Measurements from ENCODE around the gene HES3.

The HES3 gene

GRCh38 chr1:6272868-6273267, 28.9 kb downstream of the HES3 start:
- no peak overlapping the region for H3K27ac ChIP-seq (replicated peaks; ENCODE audit: low read length)
- no peak overlapping the region for H2AFZ ChIP-seq (ENCODE audit: low read length)
- no peak overlapping the region for H3K4ac ChIP-seq (ENCODE audit: low read length)
- H3K4me2 ChIP-seq (ENCODE audit: insufficient read depth, low read length, poor library complexity, severe bottlenecking) = no peak overlapping the region
- peak overlapping the region; percentile 65 for H2BK120ac ChIP-seq (ENCODE audit: low read depth, low read length)
- H3K27me3 ChIP-seq (ENCODE audit: control insufficient read depth in 3 of 3, insufficient read depth in 3 of 3, low read depth in 1 of 3, low read length in 3 of 3) = no peaks in the 10 kb centered on the region
- no peaks in the 10 kb centered on the region for H3K9me3 ChIP-seq (replicated peaks in 1 of 2; ENCODE audit: control insufficient read depth in 2 of 2, insufficient read depth in 1 of 2, low read depth in 1 of 2, low read length in 2 of 2)
- H3K18ac ChIP-seq (ENCODE audit: low read length) = no peak overlapping the region
- peaks cover 5% of the 10 kb centered on the region for H3K79me1 ChIP-seq (ENCODE audit: low read depth, low read length)
- no peak overlapping the region for H3K9ac ChIP-seq (ENCODE audit: low read depth, low read length, poor library complexity)
- no peak overlapping the region for H3K4me3 ChIP-seq (ENCODE audit: low read length in 2 of 2)
- WGBS, 2 donors (ENCODE audit: extremely low coverage in 2 of 2, insufficient read length in 2 of 2, insufficient replicate concordance in 1 of 2) = no CpG with 5 or more reads among the region's 6 CpGs
- no peak overlapping the region for H2BK5ac ChIP-seq (ENCODE audit: low read length)
- peaks cover 5 to 28% of the 10 kb centered on the region in 2 donors for H3K36me3 ChIP-seq (replicated peaks in 1 of 2; ENCODE audit: control insufficient read depth in 2 of 2, insufficient read depth in 2 of 2, low read length in 2 of 2)
- H2BK12ac ChIP-seq (ENCODE audit: low read length) = no peak overlapping the region
- no peak overlapping the region for H2BK15ac ChIP-seq (ENCODE audit: low read length)
- H3K23ac ChIP-seq (ENCODE audit: low read depth, low read length, poor library complexity) = no peak overlapping the region
- DNase-seq (ENCODE audit: low spot score) = no peak
- no peak overlapping the region for H3K14ac ChIP-seq (ENCODE audit: low read length)
- no peak overlapping the region for H2AK5ac ChIP-seq (ENCODE audit: low read depth, low read length)
- no peak overlapping the region for H4K91ac ChIP-seq (ENCODE audit: low read depth, low read length, poor library complexity)
- H4K8ac ChIP-seq (ENCODE audit: low read depth, low read length) = no peak overlapping the region
- peaks cover 39 to 75% of the 10 kb centered on the region in 2 donors for H3K4me1 ChIP-seq (ENCODE audit: control insufficient read depth in 2 of 2, insufficient read depth in 1 of 2, low read depth in 1 of 2, low read length in 2 of 2)

- no peak for DNase-seq (ENCODE audit: low spot score)
- Histone ChIP-seq H2AK5ac (ENCODE audit: low read depth, low read length) (peak overlapping the region; percentile 91), H3K79me1 (ENCODE audit: low read depth, low read length) (peaks cover 7% of the 10 kb centered on the region), H3K4me3 (ENCODE audit: low read length in 2 of 2) (no peak overlapping the region), H3K36me3 (replicated peaks in 1 of 2; ENCODE audit: control insufficient read depth in 2 of 2, insufficient read depth in 2 of 2, low read length in 2 of 2) (peaks cover 5 to 28% of the 10 kb centered on the region in 2 donors), H3K4me1 (ENCODE audit: control insufficient read depth in 2 of 2, insufficient read depth in 1 of 2, low read depth in 1 of 2, low read length in 2 of 2) (peaks cover 37 to 70% of the 10 kb centered on the region in 2 donors), H2BK15ac (ENCODE audit: low read length) (no peak overlapping the region), H3K14ac (ENCODE audit: low read length) (no peak overlapping the region), H3K4me2 (ENCODE audit: insufficient read depth, low read length, poor library complexity, severe bottlenecking) (no peak overlapping the region), H4K8ac (ENCODE audit: low read depth, low read length) (no peak overlapping the region), H2BK120ac (ENCODE audit: low read depth, low read length) (peak overlapping the region; percentile 65), H3K27ac (replicated peaks; ENCODE audit: low read length) (no peak overlapping the region), H3K23ac (ENCODE audit: low read depth, low read length, poor library complexity) (no peak overlapping the region), H3K9ac (ENCODE audit: low read depth, low read length, poor library complexity) (no peak overlapping the region), H3K9me3 (replicated peaks in 1 of 2; ENCODE audit: control insufficient read depth in 2 of 2, insufficient read depth in 1 of 2, low read depth in 1 of 2, low read length in 2 of 2) (no peaks in the 10 kb centered on the region), H2BK5ac (ENCODE audit: low read length) (no peak overlapping the region), H3K27me3 (ENCODE audit: control insufficient read depth in 3 of 3, insufficient read depth in 3 of 3, low read depth in 1 of 3, low read length in 3 of 3) (no peaks in the 10 kb centered on the region), H3K4ac (ENCODE audit: low read length) (no peak overlapping the region), H2AFZ (ENCODE audit: low read length) (no peak overlapping the region), H2BK12ac (ENCODE audit: low read length) (no peak overlapping the region), H3K18ac (ENCODE audit: low read length) (no peak overlapping the region), H4K91ac (ENCODE audit: low read depth, low read length, poor library complexity) (no peak overlapping the region)
- no CpG with 5 or more reads among the region's 19 CpGs for WGBS, 2 donors (ENCODE audit: extremely low coverage in 2 of 2, insufficient read length in 2 of 2, insufficient replicate concordance in 1 of 2)
Measured at GRCh38 chr1:6273380-6273891, 29.5 kb downstream of the HES3 start.

DNA sequence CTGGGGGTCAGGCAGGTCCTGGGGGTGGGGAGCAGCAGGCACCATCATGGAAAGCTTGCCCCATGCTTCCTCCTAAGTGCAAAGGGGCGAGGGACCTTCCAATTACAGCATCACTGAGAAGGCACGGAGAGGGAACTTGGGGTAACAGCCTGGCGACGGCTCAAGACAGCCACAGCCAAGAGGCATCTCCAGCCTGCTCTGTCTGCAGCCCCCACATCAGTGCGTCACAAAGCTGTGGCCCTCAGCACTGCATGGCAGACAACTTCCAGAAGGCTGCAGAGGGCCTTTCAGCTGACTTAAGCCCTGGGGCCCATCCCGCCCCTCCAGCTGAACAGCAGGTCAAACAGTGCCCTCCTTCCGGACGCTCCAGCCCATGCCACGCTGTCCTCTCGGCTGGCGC, 30.1 kb downstream of the HES3 start:
- Histone ChIP-seq H3K18ac (ENCODE audit: low read length) (peak overlapping the region; percentile 17), H3K36me3 (replicated peaks in 1 of 2; ENCODE audit: control insufficient read depth in 2 of 2, insufficient read depth in 2 of 2, low read length in 2 of 2) (peaks cover 10 to 32% of the 10 kb centered on the region in 2 donors), H3K9ac (ENCODE audit: low read depth, low read length, poor library complexity) (no peak overlapping the region), H3K4ac (ENCODE audit: low read length) (no peak overlapping the region), H3K23ac (ENCODE audit: low read depth, low read length, poor library complexity) (peak overlapping the region; percentile 52), H2BK5ac (ENCODE audit: low read length) (no peak overlapping the region), H3K27ac (replicated peaks; ENCODE audit: low read length) (no peak overlapping the region), H3K79me1 (ENCODE audit: low read depth, low read length) (peaks cover 7% of the 10 kb centered on the region), H3K4me3 (ENCODE audit: low read length in 2 of 2) (no peak overlapping the region), H3K4me2 (ENCODE audit: insufficient read depth, low read length, poor library complexity, severe bottlenecking) (no peak overlapping the region), H4K91ac (ENCODE audit: low read depth, low read length, poor library complexity) (no peak overlapping the region), H4K8ac (ENCODE audit: low read depth, low read length) (no peak overlapping the region), H3K14ac (ENCODE audit: low read length) (no peak overlapping the region), H2AK5ac (ENCODE audit: low read depth, low read length) (peak overlapping the region; percentile 91), H2BK120ac (ENCODE audit: low read depth, low read length) (no peak overlapping the region), H2BK12ac (ENCODE audit: low read length) (no peak overlapping the region), H2BK15ac (ENCODE audit: low read length) (no peak overlapping the region), H3K4me1 (ENCODE audit: control insufficient read depth in 2 of 2, insufficient read depth in 1 of 2, low read depth in 1 of 2, low read length in 2 of 2) (peaks cover 34 to 65% of the 10 kb centered on the region in 2 donors), H3K27me3 (ENCODE audit: control insufficient read depth in 3 of 3, insufficient read depth in 3 of 3, low read depth in 1 of 3, low read length in 3 of 3) (no peaks in the 10 kb centered on the region), H3K9me3 (replicated peaks in 1 of 2; ENCODE audit: control insufficient read depth in 2 of 2, insufficient read depth in 1 of 2, low read depth in 1 of 2, low read length in 2 of 2) (no peaks in the 10 kb centered on the region), H2AFZ (ENCODE audit: low read length) (no peak overlapping the region)
- no peak for DNase-seq (ENCODE audit: low spot score)
- WGBS, 2 donors (ENCODE audit: extremely low coverage in 2 of 2, insufficient read length in 2 of 2, insufficient replicate concordance in 1 of 2) = no CpG with 5 or more reads among the region's 11 CpGs

DNA sequence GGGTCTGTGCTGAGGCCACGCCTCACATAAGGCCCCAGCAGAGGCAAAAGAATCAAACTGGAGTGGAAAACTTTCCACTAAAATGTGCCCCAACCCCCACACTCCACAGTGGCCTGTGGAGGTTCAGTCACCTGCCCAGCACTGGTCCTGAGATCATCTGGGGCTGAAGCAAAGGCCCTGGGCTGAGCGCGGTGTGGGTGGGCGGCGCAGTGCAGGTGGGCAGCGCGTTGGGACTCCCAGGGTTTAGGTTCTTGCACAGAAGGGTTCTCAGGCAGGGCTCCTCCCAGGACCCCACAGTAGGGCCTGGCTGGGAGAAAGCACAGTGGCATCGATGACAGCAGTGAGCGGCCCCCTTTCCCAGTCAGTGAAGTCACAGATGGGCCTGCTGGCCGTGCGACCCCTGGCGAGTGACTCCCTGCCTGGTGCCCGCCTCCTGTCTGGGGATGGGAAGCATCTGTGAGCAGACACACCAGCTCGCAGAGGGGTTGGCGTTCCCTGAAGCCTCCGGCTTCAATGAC, 30.7 kb downstream of the HES3 start:
- DNase-seq (ENCODE audit: low spot score) = no peak
- H3K27ac ChIP-seq (replicated peaks; ENCODE audit: low read length) = no peak overlapping the region
- H3K36me3 ChIP-seq (replicated peaks in 1 of 2; ENCODE audit: control insufficient read depth in 2 of 2, insufficient read depth in 2 of 2, low read length in 2 of 2) = peaks cover 14 to 35% of the 10 kb centered on the region in 2 donors
- no peak overlapping the region for H2BK15ac ChIP-seq (ENCODE audit: low read length)
- no peak overlapping the region for H2AFZ ChIP-seq (ENCODE audit: low read length)
- peak overlapping the region; percentile 91 for H2AK5ac ChIP-seq (ENCODE audit: low read depth, low read length)
- no CpG with 5 or more reads among the region's 16 CpGs for WGBS, 2 donors (ENCODE audit: extremely low coverage in 2 of 2, insufficient read length in 2 of 2, insufficient replicate concordance in 1 of 2)
- H3K79me1 ChIP-seq (ENCODE audit: low read depth, low read length) = peaks cover 7% of the 10 kb centered on the region
- H3K23ac ChIP-seq (ENCODE audit: low read depth, low read length, poor library complexity) = peak overlapping the region; percentile 11
- H3K9me3 ChIP-seq (replicated peaks in 1 of 2; ENCODE audit: control insufficient read depth in 2 of 2, insufficient read depth in 1 of 2, low read depth in 1 of 2, low read length in 2 of 2) = no peaks in the 10 kb centered on the region
- peaks cover 34 to 66% of the 10 kb centered on the region in 2 donors for H3K4me1 ChIP-seq (ENCODE audit: control insufficient read depth in 2 of 2, insufficient read depth in 1 of 2, low read depth in 1 of 2, low read length in 2 of 2)
- H2BK12ac ChIP-seq (ENCODE audit: low read length) = no peak overlapping the region
- no peak overlapping the region for H3K9ac ChIP-seq (ENCODE audit: low read depth, low read length, poor library complexity)
- H4K8ac ChIP-seq (ENCODE audit: low read depth, low read length) = no peak overlapping the region
- no peak overlapping the region for H3K14ac ChIP-seq (ENCODE audit: low read length)
- H3K27me3 ChIP-seq (ENCODE audit: control insufficient read depth in 3 of 3, insufficient read depth in 3 of 3, low read depth in 1 of 3, low read length in 3 of 3) = no peaks in the 10 kb centered on the region
- no peak overlapping the region for H3K4ac ChIP-seq (ENCODE audit: low read length)
- peak overlapping the region; percentile 62 for H3K18ac ChIP-seq (ENCODE audit: low read length)
- no peak overlapping the region for H3K4me3 ChIP-seq (ENCODE audit: low read length in 2 of 2)
- H3K4me2 ChIP-seq (ENCODE audit: insufficient read depth, low read length, poor library complexity, severe bottlenecking) = no peak overlapping the region
- no peak overlapping the region for H2BK120ac ChIP-seq (ENCODE audit: low read depth, low read length)
- no peak overlapping the region for H2BK5ac ChIP-seq (ENCODE audit: low read length)
- H4K91ac ChIP-seq (ENCODE audit: low read depth, low read length, poor library complexity) = no peak overlapping the region
